ENCODE data around the gene KLHDC4. TPM values are rescaled to one million over a fixed set of nuclear protein-coding genes. Genes with fewer than 3 reads are reported as not detected.
A peak's percentile ranks its signal among the peaks of the same experiment; 100 is the strongest.

Gene KLHDC4
- total and polyA plus RNA-seq, 2 experiments from 2014 or later: 23.0 to 41.1 TPM

DNA sequence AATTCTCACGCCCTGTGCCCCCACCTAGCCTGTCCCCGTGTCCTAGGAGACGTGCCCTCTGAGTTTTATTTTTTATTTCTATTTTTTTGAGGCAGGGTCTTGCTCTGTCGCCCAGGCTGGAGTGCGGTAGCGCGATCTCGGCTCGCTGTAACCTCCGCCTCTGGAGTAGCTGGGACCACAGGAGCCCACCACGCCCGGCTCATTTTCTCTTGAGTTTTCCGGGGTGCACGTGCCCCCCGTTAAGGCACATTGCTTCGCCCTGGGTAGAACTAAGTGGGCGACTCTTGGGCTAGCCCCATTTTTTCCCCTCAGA lies 655 bp upstream of the KLHDC4 start:
- peak overlapping the region; percentile 67; the same call in 1 of the 2 replicates for H3K27ac ChIP-seq (ENCODE audit: low read depth)
- peaks cover 32% of the 10 kb centered on the region for H3K36me3 Mint-ChIP-seq (ENCODE audit: low read depth)
- no peak overlapping the region for H2AFZ ChIP-seq
- H3K9me2 ChIP-seq (ENCODE audit: insufficient read depth): no peaks in the 10 kb centered on the region
- peak overlapping the region; percentile 100 for H3K4me3 Mint-ChIP-seq
- H3K4me2 ChIP-seq: peak overlapping the region; percentile 98
- DNase-seq (ENCODE audit: low spot score) (no peak), ATAC-seq (peak; percentile 8; the same call in 1 of the 3 replicates)
- peaks cover 5% of the 10 kb centered on the region for H3K4me1 ChIP-seq (ENCODE audit: insufficient read depth)
- peaks cover 6% of the 10 kb centered on the region; the same call in 2 of the 3 replicates for H3K4me1 Mint-ChIP-seq
- TF ChIP-seq, protein P1, sequence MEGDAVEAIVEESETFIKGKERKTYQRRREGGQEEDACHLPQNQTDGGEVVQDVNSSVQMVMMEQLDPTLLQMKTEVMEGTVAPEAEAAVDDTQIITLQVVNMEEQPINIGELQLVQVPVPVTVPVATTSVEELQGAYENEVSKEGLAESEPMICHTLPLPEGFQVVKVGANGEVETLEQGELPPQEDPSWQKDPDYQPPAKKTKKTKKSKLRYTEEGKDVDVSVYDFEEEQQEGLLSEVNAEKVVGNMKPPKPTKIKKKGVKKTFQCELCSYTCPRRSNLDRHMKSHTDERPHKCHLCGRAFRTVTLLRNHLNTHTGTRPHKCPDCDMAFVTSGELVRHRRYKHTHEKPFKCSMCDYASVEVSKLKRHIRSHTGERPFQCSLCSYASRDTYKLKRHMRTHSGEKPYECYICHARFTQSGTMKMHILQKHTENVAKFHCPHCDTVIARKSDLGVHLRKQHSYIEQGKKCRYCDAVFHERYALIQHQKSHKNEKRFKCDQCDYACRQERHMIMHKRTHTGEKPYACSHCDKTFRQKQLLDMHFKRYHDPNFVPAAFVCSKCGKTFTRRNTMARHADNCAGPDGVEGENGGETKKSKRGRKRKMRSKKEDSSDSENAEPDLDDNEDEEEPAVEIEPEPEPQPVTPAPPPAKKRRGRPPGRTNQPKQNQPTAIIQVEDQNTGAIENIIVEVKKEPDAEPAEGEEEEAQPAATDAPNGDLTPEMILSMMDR (conservative IDR thresholded peaks at IDR 0.05; ENCODE audit: low read depth in 2 of 2): no peak
- no peak for TF ChIP-seq ZNF331 (CRISPR knock-in tag; IDR thresholded peaks at IDR 0.05; ENCODE audit: low read depth)
- TF ChIP-seq NANOG (IDR thresholded peaks at IDR 0.05; ENCODE audit: borderline replicate concordance): no peak
- no peak for TF ChIP-seq JUNB (IDR thresholded peaks at IDR 0.05; ENCODE audit: unreplicated experiment)
- TF ChIP-seq EZH2phosphoT487 (IDR thresholded peaks at IDR 0.05; ENCODE audit: unreplicated experiment): no peak
- TF ChIP-seq EZH2 (IDR thresholded peaks at IDR 0.05; ENCODE audit: low read depth, unreplicated experiment): no peak
- TF ChIP-seq CREB1 (CRISPR knock-in tag; IDR thresholded peaks at IDR 0.05; ENCODE audit: low read depth): no peak
- TF ChIP-seq, protein P2, sequence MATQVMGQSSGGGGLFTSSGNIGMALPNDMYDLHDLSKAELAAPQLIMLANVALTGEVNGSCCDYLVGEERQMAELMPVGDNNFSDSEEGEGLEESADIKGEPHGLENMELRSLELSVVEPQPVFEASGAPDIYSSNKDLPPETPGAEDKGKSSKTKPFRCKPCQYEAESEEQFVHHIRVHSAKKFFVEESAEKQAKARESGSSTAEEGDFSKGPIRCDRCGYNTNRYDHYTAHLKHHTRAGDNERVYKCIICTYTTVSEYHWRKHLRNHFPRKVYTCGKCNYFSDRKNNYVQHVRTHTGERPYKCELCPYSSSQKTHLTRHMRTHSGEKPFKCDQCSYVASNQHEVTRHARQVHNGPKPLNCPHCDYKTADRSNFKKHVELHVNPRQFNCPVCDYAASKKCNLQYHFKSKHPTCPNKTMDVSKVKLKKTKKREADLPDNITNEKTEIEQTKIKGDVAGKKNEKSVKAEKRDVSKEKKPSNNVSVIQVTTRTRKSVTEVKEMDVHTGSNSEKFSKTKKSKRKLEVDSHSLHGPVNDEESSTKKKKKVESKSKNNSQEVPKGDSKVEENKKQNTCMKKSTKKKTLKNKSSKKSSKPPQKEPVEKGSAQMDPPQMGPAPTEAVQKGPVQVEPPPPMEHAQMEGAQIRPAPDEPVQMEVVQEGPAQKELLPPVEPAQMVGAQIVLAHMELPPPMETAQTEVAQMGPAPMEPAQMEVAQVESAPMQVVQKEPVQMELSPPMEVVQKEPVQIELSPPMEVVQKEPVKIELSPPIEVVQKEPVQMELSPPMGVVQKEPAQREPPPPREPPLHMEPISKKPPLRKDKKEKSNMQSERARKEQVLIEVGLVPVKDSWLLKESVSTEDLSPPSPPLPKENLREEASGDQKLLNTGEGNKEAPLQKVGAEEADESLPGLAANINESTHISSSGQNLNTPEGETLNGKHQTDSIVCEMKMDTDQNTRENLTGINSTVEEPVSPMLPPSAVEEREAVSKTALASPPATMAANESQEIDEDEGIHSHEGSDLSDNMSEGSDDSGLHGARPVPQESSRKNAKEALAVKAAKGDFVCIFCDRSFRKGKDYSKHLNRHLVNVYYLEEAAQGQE (IDR thresholded peaks at IDR 0.05; ENCODE audit: unreplicated experiment): no peak
- no peak for TF ChIP-seq ZNF462 (CRISPR knock-in tag; IDR thresholded peaks at IDR 0.05)
- TF ChIP-seq STAT1 (IDR thresholded peaks at IDR 0.05; ENCODE audit: unreplicated experiment): no peak
- TF ChIP-seq, protein P3, sequence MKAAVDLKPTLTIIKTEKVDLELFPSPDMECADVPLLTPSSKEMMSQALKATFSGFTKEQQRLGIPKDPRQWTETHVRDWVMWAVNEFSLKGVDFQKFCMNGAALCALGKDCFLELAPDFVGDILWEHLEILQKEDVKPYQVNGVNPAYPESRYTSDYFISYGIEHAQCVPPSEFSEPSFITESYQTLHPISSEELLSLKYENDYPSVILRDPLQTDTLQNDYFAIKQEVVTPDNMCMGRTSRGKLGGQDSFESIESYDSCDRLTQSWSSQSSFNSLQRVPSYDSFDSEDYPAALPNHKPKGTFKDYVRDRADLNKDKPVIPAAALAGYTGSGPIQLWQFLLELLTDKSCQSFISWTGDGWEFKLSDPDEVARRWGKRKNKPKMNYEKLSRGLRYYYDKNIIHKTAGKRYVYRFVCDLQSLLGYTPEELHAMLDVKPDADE (IDR thresholded peaks at IDR 0.05): no peak
- TF ChIP-seq ZNF114 (CRISPR knock-in tag; IDR thresholded peaks at IDR 0.05): no peak
- no peak for TF ChIP-seq POLR2AphosphoS5 (IDR thresholded peaks at IDR 0.05; ENCODE audit: low read depth)
- H3K79me2 ChIP-seq (replicated peaks; ENCODE audit: insufficient read depth): peaks cover 46% of the 10 kb centered on the region
- H3K9me3 Mint-ChIP-seq: peaks cover 2% of the 10 kb centered on the region; the same call in 1 of the 3 replicates
- H3K27me3 Mint-ChIP-seq (ENCODE audit: insufficient read depth, low read depth, poor library complexity): peaks cover 5% of the 10 kb centered on the region
- H3K27me3 ChIP-seq (ENCODE audit: insufficient read depth): no peaks in the 10 kb centered on the region
- peak overlapping the region; percentile 99 for H3K27ac Mint-ChIP-seq
- H3K4me3 ChIP-seq: peak overlapping the region; percentile 97
- H3F3A ChIP-seq (replicated peaks; ENCODE audit: low read depth): 0 out of 2 replicates have a peak, but pooled peaks cover 11% of the 10 kb centered on the region
- peaks cover 28% of the 10 kb centered on the region for H4K20me1 ChIP-seq (replicated peaks; ENCODE audit: insufficient read depth)
- H3K36me3 ChIP-seq (ENCODE audit: insufficient read depth): peaks cover 4% of the 10 kb centered on the region

All from GM23338 (cell line).